ENCODE data around the gene GADL1. TPM values are rescaled to one million over a fixed set of nuclear protein-coding genes. Genes with fewer than 3 reads are reported as not detected.

GADL1 gene
- total RNA-seq, 1 donor = not detected

DNA sequence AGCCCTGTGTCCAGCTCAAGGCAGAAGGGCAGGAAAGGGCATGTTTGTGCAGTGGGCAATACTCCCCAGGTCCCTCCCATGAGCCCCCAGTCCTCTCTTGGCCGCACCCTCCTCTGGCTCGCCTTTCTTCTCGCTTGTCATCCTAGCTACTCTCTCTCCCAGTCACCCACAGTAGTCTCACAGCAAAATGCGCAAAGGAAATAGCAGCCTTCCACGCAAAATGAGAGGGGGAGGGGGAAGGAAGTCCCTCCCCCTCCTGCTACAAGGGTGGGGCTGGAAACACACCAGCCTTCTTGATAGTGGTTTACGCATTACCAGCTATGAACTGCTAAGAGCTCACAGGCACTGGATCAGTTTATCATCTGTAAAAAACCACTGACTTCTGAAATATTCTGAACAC lies 83.8 kb downstream of the GADL1 start:
- DNase-seq (ENCODE audit: low read depth) = peak; percentile 15
- TF ChIP-seq, protein P1, sequence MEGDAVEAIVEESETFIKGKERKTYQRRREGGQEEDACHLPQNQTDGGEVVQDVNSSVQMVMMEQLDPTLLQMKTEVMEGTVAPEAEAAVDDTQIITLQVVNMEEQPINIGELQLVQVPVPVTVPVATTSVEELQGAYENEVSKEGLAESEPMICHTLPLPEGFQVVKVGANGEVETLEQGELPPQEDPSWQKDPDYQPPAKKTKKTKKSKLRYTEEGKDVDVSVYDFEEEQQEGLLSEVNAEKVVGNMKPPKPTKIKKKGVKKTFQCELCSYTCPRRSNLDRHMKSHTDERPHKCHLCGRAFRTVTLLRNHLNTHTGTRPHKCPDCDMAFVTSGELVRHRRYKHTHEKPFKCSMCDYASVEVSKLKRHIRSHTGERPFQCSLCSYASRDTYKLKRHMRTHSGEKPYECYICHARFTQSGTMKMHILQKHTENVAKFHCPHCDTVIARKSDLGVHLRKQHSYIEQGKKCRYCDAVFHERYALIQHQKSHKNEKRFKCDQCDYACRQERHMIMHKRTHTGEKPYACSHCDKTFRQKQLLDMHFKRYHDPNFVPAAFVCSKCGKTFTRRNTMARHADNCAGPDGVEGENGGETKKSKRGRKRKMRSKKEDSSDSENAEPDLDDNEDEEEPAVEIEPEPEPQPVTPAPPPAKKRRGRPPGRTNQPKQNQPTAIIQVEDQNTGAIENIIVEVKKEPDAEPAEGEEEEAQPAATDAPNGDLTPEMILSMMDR (IDR thresholded peaks at IDR 0.05; ENCODE audit: insufficient read depth, low read depth, low read length) = no peak
- H3K4me3 ChIP-seq (ENCODE audit: low read depth, low read length) = no peak overlapping the region

DNA sequence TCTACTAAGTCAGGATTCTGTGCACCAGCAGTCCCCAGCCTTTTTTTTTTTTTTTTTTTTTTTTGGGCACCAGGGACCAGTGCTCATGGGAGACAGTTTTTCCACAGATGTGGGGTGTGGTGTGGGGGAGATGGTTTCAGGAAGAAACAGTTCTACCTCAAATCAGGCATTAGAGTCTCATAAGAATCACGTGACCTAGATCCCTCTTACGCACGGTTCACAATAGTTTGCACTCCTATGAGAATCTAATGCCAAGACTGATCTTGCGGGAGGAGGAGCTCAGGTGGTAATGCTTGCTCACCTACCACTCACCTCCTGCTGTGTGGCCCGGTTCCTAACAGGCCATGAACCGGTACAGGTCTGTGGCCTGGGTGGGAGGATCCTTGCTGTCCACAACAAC lies 88.8 kb downstream of the GADL1 start:
- TF ChIP-seq, protein P1 (IDR thresholded peaks at IDR 0.05; ENCODE audit: insufficient read depth, low read depth, low read length) = no peak
- no peak for DNase-seq (ENCODE audit: low read depth)
- no peak overlapping the region for H3K4me3 ChIP-seq (ENCODE audit: low read depth, low read length)

DNA sequence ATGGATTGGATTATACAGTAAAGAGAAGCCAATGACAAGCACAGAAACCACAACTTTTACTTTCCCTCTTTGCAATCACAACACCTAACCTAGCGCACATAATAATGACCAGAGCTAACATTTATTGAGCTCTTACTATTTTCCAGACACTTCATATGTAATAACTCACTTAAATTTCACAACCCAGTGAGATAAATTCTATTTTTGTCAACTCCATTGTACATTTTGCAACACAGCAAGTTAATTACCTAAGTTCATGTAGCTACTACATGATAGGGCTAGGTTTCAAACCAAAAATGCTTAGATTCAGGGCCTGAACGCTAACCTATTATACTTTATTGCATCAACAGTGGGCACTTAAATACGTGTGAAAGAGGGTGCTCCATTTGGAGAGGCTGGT lies 89.5 kb downstream of the GADL1 start:
- TF ChIP-seq, protein P1 (IDR thresholded peaks at IDR 0.05; ENCODE audit: insufficient read depth, low read depth, low read length) = no peak
- peak; percentile 17 for DNase-seq (ENCODE audit: low read depth)
- no peak overlapping the region for H3K4me3 ChIP-seq (ENCODE audit: low read depth, low read length)

DNA sequence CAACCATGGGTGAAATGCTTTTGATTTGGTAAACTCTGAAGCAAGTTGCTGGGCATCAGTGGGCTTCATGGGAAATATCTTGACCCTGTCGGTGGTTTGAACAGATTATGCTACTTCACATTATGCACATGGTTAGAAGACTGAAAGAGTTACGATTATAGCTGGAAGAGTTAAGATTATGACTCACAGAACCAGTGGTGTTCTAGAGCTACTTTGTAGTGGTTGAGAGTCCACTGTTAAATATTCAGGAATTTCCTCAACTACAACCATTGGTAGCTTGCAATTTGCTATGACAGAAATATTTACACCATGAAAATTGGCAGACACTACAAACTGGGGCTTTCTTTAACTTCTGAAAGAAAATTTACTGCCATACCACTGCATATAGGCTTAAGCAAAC lies 99.3 kb downstream of the GADL1 start:
- TF ChIP-seq, protein P1 (IDR thresholded peaks at IDR 0.05; ENCODE audit: insufficient read depth, low read depth, low read length) = no peak
- no peak for DNase-seq (ENCODE audit: low read depth)
- no peak overlapping the region for H3K4me3 ChIP-seq (ENCODE audit: low read depth, low read length)

DNA sequence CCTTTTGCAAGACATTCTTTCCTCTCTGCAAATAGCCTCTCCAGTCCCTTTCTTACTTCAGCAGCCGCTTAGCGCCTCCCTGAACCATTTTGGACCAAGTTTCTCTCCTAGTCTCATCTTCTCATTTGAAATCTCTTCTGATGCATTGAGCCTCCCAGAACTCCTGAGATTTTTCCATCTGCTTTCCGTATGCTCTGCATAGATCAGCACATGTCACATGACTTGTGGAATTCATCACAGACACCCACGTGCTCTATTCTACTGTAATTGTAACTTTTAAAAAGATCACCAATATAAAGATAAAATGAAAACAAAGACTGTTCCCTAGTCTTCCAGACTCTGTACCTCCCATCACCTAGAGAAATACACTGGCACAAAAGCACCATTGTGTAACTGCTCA lies 100.7 kb downstream of the GADL1 start:
- TF ChIP-seq, protein P1 (IDR thresholded peaks at IDR 0.05; ENCODE audit: insufficient read depth, low read depth, low read length) = no peak
- DNase-seq (ENCODE audit: low read depth) = no peak

DNA sequence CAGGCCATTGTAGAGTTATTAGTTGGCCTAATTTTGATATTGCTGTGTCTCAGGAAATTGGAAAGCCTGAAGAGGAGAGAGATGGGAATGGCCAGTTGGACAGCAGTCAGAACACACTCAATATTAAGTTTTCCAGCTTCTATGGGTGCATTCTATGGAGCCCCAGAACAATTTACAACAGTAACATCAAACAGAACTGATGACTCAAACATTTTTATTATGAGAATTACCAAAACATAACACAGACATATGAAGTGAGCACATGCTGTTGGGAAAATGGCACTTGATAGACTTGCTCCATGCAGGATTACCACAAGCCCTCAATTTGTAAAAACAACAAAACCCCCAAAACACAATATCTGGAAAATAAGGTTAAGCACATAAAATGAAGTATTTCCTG lies 104.3 kb downstream of the GADL1 start:
- no peak for DNase-seq (ENCODE audit: low read depth)

More for the DNA sequence above, 100.7 kb downstream of the GADL1 start:
- no peak overlapping the region for H3K4me3 ChIP-seq (ENCODE audit: low read depth, low read length)

DNA sequence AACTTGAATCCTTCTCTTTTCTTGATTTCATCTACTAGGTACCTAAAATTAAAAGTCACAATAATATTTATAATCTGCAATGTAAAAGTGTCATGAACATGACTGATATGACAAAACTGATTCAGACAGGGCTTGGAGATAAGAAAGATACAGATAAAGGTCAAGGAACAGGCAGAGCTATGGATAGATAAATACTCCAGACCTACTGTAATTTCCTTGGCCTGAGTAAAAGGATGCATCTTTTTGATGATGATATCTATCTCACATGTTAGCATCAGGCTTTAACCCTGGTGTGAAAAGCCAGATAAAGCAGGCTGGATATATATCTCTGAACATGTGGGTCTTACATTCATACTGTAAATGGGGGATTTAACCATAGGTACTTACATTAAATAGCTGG lies 108.1 kb downstream of the GADL1 start:
- DNase-seq (ENCODE audit: low read depth) = no peak
- TF ChIP-seq, protein P1 (IDR thresholded peaks at IDR 0.05; ENCODE audit: insufficient read depth, low read depth, low read length) = no peak
- H3K4me3 ChIP-seq (ENCODE audit: low read depth, low read length) = no peak overlapping the region

More for the DNA sequence above, 104.3 kb downstream of the GADL1 start:
- H3K4me3 ChIP-seq (ENCODE audit: low read depth, low read length) = no peak overlapping the region
- TF ChIP-seq, protein P1 (IDR thresholded peaks at IDR 0.05; ENCODE audit: insufficient read depth, low read depth, low read length) = no peak
